HG03039 (cell line): ENCODE results near the gene PHF12.

Experiments
- ATAC-seq: cut with Tn5 transposase; IDR thresholded peaks from one replicate; pipeline ENCODE4 v1.9.1; 2021; ENCODE audit warnings: mild to moderate bottlenecking, moderate library complexity; ENCODE audit not compliant: unreplicated experiment

The PHF12 gene

DNA sequence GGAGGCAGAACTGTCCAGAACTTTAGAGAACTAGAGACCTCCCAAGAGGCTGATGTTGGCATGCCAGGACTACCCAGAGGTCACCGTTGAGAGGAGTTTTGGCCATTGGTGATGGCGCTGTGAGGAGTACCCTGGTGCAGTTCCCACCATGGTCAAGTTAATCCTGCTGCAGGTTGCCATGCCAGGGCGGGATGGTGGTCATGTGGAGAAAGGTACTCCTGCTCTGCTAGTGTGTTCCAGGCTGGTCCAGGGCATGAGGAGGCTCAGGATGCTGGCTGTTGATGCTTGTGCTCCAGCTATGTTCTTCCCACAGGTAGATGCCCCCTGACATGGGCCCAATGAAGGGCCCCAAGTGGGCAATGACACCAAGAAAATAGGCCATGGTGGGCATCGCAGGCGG is 4.1 kb upstream of the PHF12 start:
- no peak for ATAC-seq

DNA sequence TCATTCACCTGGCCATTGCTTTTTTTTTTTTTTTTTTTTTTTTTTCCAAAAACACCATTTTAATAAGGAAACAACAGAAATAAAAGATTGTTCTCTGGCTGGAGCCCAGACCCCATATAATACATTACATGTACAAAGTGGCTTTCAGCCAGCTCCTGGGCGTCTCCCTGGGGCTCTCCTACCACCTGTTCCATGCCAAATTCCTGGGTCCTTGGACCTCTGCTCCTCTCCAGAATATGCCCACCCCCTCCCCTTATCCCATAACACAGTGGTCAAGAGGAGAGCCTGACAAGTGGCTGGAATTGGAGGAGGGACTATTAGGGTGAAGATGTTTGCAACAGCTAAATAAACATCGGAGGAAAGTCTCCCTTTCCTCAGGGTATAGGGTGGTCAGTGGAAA is 3.6 kb upstream of the PHF12 start:
- no peak for ATAC-seq

DNA sequence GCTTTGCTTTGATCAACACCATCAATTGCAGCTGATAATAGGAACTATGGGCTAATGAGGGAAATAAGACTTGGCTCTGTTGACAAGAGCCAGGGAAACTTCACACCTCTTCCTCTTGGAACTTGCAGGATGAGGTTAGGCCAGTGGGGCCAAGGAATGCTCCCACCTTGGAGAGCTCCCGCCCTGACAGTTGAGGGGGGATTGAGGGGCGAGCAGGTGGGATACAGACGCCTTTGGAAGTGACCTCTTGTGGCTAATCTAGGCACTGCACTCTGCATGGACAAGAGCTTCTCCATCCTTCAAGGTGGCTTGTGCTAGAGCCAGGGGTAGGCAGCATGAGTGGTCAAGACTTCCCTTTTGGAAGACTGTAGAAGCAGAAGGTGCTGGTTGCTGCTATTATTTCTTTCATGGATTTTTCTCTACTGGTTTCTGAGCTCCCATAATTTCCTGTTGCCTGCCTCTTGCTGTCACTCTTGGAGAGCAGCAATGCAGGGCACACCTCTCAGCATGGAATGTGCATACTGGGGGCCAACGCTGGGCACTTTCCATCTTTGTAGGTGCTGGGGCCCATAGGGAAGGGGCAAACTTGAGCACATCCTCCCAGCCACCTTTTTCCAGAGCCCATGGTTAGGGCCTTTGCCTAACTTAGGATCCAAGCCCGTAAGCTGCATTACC is 2.3 kb upstream of the PHF12 start:
- no peak for ATAC-seq

DNA sequence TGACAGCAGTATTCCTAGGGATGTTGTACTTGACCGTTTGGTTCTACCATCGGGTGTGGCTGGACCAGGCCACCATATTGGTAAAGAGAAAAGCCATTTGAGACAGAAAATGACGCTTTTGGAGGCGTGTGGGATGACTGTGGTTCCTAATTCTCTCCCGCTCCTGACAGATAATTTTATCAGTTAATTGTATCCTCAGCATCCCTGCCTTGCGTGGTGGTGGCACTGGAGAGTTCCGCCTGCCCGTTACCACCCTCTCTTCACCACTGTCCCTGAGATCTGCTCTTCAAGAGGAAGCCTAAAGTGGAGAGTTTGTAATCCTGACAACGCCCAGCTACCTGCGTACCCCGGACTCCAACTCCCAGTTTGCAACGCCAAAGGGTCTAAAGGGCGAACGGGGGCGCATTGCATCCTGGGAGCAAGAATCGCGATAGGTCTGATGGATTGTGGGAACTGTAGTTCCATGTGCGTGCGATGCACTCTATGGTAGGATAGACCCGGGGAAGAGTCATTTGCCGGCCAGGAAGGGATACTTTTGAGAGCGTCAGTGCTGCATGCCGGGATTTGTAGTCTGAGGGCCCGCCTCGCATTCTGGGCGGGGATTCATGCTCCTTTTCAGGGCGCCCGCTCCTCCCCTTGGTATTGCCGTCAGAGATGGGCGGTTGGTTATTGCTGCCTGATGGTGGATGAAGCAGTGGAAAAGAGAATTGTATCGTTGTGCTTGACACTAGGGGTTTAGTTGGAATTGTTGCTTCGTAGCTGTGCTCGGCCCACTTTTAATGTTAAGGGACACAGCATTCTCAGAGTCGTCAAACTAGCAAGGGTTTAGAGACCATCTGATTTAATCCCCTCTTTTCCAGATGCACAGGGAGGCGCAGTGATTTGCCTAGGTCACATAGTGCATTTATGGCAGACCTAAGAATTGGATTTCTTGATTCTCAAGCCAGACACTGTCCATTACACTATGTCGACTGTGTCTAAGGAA is 965 bp upstream of the PHF12 start:
- peak; percentile 53 for ATAC-seq

DNA sequence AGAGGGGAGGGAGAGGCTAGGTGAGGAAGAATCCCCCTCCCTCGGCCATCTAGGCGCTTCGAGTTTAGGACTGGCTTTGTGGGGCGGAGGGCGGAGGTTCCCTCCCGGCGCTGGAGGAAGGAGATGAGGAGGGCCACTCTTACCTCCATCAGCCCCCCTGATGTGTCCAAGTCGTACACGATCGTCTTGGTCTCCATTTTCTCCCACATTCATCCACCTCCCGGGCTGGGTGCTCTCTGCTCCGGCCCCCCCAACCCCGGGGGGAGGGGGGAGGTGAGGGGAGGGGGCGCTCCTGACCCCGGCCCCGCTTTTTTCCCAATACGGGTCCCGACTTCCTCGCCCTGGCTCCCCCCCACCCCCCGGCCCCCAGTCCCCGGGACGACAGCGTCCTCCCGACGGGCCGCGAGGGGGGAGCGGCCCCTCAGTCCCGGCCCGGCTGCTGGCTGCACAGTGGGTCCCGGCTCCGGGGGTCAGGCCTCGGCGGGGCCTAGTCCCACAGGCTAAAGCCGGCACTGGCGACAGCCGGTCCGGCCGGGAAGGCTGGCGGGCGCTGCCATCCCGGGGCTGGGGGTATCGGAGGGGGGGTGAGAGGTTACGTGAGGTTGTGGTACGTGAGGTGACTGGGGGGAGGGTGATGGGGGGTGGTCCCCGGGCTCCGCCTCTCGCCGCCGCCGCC is 428 bp downstream of the PHF12 start:
- no peak for ATAC-seq

DNA sequence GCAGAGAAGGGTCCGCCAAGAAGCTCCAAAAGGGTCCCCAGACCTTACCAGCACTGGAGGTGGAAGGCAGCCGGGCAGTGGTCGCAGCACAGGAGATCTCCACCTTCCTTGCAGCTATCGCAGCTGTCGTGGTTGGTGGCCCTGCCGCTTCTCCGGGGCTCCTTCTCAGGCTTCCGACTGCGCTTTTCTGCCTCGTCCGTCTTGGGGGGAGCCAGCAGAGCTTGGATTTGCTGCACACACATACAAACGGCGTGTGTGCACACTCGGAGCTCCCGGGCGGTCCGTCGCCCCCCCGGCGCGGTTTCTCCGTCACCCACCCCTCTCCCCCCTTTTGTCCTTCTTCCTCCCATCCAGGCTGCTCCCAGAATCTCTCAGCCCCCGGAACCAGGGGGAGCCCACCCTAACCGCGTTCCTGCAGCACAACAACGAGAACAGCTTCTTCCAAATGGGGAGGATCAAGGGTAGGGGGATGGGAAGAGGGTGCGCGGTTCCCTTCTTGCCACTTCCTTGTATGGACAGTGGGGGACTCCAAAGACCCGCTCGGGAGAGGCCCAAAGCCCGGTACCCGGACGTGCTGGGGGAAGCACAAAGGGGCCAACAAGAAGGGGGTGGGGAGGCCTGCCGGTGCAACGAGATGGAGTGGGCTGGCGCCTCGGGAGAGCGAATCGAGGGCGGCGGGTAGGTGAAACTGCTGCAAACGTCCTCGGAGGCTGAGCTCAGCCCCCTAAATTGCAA is 1.1 kb downstream of the PHF12 start:
- no peak for ATAC-seq

DNA sequence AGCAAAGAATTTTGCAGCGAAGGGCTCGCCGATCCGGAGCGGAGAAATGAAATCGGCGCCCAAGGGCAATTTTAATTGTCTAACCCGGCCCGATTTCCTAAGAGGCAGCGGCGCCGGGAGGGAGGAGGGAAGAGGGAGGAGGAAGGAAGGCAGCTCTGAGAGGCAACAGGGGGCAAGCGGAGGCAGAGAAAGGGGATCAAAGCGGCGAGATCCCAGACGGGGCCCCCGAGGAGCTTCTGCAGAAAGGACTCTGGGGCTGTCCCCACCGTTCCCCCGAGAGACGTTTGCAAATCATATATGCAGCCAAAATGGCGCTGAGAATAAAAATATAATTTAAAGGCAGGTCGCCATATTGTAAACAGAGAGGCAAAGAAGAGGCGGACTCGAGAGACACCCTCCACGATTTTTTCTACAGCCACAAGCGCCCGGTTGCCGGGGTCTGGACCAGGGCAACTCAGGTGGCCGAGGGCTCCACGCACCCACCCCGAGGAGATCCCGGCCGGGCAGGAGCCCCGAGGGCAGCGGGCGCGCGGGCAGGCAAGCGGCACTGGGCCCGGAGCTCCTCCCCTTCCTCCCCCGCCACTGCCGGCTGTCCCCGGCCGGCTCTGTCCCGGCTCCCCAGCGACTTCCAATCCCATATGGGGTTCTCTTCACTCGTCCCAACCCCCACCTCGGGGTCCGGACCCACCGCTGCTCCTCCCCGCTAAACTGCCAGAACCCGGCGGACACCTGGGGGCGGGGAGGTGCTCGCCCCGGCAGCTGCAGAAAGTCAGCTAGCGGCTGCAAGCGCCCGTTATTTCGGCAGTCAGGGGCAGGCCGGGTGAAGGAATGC is 1.9 kb downstream of the PHF12 start:
- ATAC-seq = no peak

DNA sequence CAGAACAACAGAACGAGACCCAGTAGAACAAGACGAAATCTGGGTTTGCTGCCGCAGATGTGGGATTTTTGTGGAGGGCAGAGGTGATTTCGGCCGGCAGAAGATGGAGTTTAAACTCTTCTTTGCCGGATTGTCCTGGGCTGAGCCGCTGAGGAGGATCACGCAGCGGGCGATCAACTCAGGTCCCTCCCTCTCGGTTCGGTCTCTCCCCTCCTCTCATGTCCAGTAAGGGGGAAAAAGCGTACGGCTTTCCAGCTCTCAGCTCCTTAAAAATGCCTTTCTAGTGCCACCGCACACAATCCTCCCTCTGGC is 2.5 kb downstream of the PHF12 start:
- ATAC-seq = no peak

DNA sequence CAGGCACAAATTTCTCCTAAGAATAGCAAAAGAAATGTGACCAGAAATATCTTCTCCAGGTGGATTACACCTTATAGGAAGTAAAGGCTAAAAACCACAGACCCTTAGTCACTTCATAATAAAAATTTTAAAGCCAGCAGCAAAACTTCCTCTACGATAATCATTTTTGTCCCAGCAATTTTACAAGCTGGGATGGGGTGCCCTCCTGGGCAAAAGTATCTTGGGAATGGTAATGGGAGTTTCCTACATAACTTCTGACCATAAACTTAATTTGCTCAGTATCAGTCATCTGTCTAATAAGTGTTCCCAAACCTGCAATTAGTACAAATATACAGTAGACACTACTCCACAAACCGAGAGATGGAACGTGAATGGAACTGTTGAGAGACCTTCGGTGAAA is 3.0 kb downstream of the PHF12 start:
- ATAC-seq = no peak

DNA sequence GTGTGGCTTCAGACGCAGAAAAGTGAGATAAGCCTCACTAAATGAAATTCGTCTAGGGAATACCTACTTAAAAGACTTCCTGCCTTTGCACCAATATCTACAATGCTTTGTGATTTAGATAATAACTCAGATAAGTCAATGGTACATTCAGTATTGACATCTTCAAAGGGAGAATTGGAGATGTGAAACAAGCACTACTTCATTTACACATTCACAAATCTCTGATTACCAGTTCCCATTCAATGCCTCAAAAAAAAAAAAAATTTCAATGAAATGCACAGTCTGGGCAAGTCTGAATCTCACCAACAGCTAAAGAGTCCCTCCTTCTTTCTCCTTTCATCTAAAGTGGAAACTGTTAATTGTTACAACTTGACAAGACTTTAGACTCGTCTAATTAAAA is 3.7 kb downstream of the PHF12 start:
- no peak for ATAC-seq

DNA sequence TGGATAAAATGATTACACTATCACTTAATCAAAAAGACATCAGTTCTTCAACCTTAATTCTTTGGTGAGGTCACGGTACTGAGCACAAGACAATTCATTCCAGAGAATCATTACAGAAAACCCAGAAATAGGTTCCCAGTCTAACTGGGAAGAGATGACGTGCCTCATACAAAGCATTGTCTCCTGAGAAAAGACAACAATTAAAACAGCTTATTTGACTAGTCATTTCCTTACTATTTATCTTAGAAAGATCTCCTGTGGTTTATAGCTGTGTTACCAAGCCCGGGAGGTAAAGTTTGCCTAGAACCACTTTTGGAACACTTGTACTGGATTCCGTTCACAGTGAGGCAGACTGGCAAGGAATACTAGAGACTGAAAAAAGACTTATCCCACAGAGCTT is 5.1 kb downstream of the PHF12 start:
- no peak for ATAC-seq

DNA sequence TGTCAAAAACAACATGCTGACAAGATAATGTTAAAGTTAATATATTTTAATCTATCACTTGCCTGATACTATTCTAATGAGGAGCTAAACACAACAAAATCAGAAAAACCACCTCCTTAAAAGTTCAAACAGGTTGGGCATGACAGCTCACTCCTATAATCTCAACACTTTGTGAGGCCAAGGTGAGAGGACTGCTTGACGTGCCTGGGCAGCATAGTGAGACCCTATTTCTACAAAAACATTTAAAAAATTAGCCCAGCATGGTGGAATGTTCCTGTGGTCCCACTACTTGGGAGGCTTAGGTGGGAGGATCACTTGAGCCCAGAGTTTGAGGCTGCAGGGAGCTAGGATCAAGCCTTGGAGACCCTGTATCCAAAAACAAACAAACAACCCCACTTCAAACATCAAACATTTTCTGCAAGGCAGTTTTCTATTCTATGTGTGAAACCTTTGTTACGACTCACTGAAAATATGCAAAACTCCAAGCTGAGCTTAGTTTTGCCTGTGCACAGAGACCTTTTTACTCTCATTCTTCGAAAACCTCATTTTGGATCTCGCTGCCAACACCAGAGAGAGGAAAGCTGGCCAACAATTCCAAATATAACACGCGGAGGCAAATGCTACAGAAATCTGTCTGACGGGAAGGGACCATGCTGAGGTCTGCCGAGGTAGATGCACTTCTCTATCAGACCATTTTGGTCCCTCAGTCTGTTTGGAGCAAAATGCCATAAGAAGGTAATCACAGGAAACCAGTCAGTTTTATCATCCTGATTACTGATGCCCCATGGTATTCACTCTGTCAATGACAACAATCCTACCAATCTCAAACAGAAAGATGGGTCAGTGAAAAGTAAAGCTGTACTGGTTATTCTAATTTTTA is 6.2 kb downstream of the PHF12 start:
- no peak for ATAC-seq

DNA sequence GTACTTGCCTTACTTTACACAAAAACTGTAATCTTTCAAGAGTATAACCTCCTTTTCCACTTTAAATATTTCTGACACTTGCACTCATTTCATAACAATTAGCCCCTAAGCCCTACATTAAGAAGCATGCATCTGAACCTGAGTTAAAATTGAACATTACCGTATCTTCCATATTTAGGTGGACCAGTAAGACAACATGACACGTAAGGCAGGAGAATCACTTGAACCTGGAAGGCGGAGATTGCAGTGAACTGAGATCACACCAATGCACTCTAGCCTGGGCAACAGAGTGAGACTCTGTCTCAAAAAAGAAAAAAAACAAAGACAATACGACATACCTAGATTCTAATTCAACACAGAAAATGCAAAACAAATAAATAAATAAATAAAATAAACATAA is 7.0 kb downstream of the PHF12 start:
- no peak for ATAC-seq

DNA sequence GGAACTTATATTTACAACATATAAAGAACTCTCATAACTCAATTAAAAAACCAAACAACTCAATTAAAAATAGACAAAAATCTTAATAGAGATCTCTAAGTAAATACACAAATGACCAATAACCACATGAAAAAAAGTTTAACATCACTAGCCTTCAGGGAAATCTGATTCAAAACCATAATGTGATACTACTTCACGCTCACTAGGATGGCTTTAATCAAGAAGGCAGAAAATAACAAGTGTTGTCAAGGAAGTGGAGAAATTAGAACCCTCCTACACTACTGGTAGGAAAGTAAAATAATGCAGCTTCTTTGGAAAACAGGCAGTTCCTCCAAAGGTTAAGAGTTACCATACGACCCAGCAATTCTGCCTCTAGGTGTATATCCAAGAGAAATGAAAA is 8.4 kb downstream of the PHF12 start:
- ATAC-seq = no peak

DNA sequence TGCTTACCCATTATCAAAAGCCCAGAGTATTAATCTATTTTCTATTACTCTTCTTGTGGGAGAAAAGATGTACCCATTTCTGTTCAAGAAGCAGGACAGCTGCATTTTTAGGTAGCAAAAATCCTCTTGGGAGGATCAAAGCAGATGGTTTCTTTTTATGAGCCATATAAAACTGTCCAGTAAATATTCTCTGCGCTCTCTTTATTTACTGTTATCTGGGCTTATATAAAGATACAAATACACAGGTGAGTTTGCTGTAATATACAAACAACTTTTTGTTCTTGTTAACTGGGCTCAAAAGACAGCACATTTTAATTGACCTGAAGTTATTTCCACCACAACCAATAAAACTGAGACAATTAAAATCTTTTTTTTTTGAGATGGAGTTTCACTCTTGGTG is 10.1 kb downstream of the PHF12 start:
- no peak for ATAC-seq

DNA sequence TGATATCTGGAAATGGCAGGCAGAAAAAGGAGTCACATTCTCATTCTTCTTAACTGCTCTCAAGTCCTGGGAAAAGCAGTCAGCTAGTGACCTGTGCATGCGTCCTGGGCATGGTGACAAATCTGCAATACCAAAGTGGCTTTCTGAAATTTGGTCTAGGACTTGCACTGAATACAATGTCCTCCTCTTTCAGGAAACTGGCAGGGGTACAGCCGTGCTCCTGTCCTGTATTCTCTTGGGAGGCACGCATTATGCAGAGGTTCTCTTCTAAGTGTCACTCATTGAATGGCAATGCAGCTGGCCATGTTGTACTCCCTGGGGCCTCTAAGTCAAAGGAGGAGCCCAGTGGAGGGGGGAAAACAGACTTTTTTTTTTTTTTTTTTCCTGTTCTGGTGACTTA is 10.6 kb downstream of the PHF12 start:
- ATAC-seq = no peak

DNA sequence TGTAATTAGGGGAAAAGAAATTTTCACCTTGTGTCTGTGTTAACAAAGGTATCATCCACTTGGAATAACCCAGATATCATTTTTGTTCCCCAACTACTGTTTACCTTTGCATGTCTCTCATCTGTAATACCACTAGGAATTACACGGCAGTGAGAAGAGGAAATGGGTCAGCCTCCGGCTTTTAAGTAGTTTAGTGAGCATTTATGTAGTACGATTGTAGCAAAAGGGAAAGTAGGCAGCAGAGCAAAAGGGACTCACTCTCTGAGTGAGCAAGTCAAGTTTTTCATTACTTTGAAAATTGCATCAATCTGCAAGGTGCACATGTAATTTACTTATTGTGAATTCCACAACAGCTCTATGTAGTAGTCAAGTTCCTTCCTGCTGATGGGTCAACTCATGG is 11.2 kb downstream of the PHF12 start:
- ATAC-seq = no peak

DNA sequence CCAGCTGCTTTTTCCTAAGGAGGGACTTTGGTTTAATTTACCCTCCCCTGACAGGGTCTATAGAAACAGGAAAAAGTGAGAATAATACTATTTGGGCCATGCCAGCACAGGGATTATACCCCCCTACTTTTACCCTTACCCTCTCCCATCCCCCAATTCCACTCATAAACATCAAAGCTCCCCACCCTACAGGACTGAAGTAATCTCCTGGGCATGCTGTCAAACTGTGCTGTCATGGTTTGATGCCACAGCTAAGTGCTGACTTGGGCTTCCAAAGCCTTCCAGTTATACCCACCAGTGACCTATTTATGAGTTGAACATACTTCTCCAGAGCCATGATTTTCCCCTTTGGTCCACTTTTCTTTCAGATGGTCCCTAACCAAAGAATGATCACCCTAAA is 12.8 kb downstream of the PHF12 start:
- no peak for ATAC-seq

DNA sequence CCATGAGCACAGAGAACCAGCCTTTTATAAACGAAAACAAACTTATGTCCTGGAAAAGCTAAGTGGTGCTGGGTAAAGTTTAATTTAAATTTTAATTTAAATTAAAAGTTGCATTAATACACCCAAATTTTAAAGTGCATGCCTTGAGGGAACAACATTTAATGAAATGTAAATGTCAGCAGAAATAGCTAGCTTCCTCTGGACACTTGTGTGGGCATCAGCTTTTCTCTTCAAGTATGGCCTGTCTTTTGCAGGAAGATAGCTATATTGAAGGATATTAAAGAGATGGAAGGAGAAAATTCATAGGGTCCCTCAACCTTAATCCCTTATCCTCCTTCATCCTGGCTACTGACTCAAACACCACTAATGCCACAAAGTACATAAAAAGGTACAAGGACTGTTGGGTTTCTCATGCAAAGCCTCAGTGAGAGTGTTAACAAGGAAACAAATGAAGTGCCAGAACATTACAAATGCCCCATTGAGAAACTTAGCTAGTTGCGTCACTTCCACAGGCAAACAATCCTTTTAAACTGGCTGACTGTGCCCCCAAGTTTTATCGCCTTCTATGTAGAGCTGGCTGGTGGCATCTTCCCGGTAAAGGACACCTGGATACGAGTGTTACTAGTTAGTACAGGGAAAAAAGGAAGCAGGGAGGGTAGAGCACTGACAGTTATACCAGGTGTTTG is 14.1 kb downstream of the PHF12 start:
- no peak for ATAC-seq
